ENCODE results near the gene ALS2CL. TPM values are rescaled to one million over a fixed set of nuclear protein-coding genes. Genes with fewer than 3 reads are reported as not detected.

ALS2CL gene
- total RNA-seq, 1 donor from 2014 or later = 37.0 TPM

GRCh38 chr3:46716461-46717441, 23.3 kb upstream of the ALS2CL start:
- ATAC-seq (ENCODE audit: poor library complexity) (no peak), DNase-seq (peak; percentile 18)
- intact Hi-C loops (cut with DNase I) = no loop called here

DNA sequence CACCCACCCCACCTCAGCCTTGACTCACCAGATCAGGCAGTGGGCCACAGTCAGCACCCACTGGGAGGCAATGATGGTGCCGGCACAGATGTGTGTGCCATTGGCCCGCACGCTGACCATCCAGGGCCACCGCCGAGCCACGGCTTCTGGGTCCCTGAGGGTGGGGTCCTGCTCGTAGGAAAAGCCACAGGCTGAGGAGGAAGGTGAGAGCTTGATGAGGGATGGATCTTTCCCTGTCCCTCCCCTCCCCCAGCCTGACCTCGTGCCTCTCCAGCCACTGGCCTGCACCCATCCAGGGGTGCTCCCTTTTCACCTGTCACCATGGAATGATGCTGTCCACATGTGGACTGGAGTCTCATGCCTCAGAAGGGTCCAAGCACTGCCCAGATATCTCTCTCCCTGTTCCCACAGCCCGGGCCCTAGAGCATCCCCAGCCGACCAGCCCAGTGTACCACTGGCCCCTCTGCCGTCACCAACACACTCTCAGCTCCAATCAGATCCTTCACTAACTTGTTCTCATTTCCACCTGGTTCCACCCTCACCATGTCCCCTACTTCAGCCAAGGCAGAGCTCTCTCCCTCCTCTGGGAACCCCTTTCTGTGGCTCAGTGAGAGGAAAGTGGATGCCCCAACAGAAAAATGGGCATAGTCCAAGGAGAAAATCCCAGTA, 22.2 kb upstream of the ALS2CL start:
- no peak for DNase-seq
- intact Hi-C loops (cut with DNase I) = no loop called here

GRCh38 chr3:46714728-46715506, 21.4 kb upstream of the ALS2CL start:
- intact Hi-C loops (cut with DNase I) = no loop called here
- ATAC-seq (ENCODE audit: poor library complexity) (no peak), DNase-seq (no peak)

More for the DNA sequence above, 22.2 kb upstream of the ALS2CL start:
- no peak for ATAC-seq (ENCODE audit: poor library complexity)

DNA sequence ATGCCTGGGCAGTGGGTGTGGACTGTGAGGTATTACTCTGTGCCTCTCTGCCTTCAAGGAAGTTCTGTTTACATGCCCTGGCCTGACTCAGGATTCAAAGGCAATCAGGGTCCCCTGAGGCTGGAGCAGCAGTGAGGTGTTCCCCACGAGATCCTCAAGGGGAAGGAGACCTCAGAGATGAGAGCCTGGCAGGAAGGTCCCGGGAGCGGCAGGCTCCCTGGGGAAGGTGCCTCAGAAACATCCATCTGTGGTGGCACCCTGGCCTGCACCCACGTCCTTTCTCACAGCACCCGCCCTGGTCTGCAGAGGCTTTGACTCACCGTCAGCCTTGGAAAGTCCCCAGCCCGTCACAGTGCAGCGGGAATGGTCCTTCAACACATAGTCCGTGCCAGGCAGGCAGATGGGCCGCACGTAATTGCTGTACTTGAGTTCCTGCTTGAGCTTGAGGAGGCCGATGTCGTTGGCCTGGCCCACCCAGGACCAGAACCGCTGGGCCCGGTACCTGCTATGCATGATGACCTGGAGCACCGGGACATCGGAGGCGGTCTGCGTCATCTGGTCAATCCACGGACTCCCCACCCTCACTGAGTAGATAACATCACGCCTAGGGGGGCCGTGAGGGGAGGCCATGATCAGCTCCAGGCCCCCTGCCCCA, 20.5 kb upstream of the ALS2CL start:
- intact Hi-C loops (cut with DNase I) = no loop called here
- DNase-seq (no peak), ATAC-seq (ENCODE audit: poor library complexity) (no peak)

DNA sequence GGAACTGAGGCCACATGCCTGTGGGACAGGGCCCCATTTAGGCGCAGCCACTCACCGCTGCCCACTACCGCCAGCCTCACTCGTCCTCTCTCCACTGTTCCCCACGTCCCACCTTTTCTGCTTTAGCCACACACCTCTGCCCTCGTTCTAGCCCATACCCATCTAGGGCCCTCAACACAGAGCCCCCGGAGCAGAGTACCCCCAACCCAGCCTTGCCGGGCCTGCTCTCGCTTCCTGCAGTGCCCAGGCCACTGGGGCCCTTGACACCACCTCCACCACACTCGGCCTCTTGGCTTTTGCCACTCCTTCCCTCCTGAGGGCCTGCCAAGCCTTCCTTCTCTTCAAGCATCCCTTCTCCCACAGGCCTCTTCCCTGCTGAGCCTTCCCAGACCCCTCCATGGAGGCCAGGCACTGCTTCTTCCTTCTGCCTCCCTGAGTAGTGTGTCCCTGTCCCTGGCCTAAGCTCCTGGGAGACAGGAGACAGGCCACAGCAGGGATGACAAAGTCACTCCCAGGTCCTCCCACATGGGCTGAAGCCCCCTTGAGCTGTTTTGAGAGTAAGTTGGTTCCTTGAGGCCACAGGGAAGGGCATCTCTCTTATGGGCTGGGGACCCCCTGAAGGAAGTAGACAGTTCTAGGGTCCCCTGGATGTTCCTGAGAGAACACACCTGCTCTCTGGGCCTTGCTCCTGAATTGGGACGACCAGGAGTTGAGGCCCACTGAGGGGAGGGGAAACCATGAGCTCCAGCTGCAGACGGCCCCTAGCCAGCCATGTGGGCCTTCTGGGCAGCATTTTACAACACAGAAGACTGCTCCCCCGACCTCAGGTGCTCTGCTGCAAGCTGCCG, 19.8 kb upstream of the ALS2CL start:
- DNase-seq = no peak
- intact Hi-C loops (cut with DNase I) = no loop called here
- no peak for ATAC-seq (ENCODE audit: poor library complexity)

DNA sequence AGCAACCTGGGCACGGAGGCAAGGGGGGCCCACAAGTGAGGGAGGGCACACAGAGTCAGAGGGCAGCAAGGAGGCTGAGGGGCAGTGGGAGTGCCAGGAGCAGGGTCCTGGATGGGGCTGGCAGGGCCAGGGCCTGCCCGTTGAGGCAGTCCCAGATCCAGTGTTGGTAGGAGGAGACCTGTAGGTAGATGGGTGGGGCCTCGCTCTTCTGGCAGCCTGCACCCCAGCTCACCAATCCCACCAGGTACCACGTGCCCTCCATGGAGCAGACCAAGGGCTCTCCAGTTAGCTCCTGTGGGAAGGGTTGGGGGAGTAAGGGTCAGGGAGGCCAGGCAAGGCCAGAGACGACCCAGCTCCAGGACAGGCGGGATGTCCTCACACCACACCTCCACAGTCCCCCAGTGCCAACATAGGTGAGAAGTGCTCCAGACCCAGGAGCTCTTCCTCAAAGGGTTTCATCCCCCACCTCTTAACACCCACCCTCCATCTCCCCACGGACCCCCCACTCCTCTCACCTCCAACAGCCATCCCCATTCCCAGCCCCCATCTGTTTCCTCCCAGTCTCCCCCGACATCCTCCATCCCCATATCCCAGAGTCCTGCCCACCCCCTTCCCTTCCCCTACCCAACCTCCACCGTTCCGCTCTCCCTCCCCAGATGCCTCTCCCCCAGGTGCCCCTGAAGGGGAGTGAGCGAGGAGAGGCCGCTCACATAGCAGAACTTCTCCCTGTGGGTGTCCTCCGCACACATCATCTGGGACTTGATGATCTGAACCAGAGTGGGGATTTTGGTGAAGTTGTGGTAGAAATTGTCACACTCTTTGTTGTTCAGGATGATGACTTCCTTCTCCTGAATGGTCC, 18.9 kb upstream of the ALS2CL start:
- intact Hi-C loops (cut with DNase I) = no loop called here
- DNase-seq (peak; percentile 16), ATAC-seq (ENCODE audit: poor library complexity) (no peak)

- ATAC-seq (ENCODE audit: poor library complexity) (no peak), DNase-seq (no peak)
- intact Hi-C loops (cut with DNase I) = no loop called here
Measured at GRCh38 chr3:46711760-46712159, 18.3 kb upstream of the ALS2CL start.

- intact Hi-C loops (cut with DNase I) = no loop called here
- ATAC-seq (ENCODE audit: poor library complexity) (no peak), DNase-seq (peak; percentile 34)
Measured at GRCh38 chr3:46711305-46711704, 17.8 kb upstream of the ALS2CL start.

DNA sequence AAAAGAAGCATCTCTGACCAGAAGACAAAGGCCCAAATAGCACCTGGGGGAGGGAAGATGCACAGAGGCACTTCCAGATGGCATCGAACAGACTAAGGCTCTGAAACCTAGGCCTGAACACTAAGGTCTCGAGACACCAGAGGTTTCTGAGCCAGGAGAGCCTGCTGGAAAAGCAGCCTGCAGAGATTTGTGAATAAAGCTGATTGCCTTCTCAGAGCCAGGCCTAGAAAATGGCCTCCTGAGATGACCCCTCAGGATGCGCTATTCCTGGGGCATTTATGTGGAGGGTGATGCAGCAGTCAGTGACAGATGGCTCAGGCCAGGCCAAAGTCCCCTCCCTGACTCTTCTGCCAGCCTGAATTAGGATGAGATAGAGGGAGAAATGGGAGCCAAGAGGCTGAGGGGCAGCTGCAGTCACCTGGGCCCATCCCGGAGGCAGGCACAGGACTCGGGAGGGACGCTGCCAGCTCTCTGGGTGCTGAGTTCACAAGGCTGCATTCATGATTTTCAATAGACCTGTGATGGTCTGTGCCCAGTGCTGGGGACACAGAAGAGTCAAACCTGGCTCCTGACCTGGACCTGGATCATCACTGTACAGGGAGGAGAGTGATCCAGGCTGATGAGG, 17.3 kb upstream of the ALS2CL start:
- no peak for ATAC-seq (ENCODE audit: poor library complexity)
- DNase-seq = no peak
- intact Hi-C loops (cut with DNase I) = no loop called here

GRCh38 chr3:46710229-46710628, 16.8 kb upstream of the ALS2CL start:
- DNase-seq (peak; percentile 12), ATAC-seq (ENCODE audit: poor library complexity) (no peak)
- intact Hi-C loops (cut with DNase I) = no loop called here

DNA sequence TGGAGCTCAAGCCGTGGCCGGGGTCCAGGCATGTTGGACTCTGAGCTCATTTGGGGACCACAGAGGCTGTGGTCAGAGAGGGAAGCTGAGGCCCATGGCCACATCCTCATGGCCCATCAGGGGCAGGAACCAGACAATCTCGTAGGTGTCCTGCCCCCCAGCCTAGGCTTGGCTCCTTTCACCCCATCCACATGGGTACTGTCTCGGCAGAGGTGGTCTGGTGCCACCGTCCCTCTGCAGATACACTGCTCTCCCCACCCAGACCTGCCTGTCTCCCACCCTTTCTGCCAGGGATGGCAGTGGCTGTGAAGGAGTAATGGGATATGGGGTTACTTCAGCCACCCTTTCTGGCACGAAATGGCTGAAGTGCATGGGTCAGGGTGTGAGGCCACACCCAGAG, 16.2 kb upstream of the ALS2CL start:
- no peak for ATAC-seq (ENCODE audit: poor library complexity)
- DNase-seq = no peak
- intact Hi-C loops (cut with DNase I) = loop anchor here (5.0 to 10.0 kb wide), 3 partner anchors 135 to 295 kb away; no protein-coding TSS in a partner anchor

- no peak for ATAC-seq (ENCODE audit: poor library complexity)
- intact Hi-C loops (cut with DNase I) = loop anchor here (5.0 to 10.0 kb wide), 3 partner anchors 136 to 296 kb away; no protein-coding TSS in a partner anchor
- DNase-seq = peak; percentile 17
Measured at GRCh38 chr3:46709157-46709654, 15.7 kb upstream of the ALS2CL start.

DNA sequence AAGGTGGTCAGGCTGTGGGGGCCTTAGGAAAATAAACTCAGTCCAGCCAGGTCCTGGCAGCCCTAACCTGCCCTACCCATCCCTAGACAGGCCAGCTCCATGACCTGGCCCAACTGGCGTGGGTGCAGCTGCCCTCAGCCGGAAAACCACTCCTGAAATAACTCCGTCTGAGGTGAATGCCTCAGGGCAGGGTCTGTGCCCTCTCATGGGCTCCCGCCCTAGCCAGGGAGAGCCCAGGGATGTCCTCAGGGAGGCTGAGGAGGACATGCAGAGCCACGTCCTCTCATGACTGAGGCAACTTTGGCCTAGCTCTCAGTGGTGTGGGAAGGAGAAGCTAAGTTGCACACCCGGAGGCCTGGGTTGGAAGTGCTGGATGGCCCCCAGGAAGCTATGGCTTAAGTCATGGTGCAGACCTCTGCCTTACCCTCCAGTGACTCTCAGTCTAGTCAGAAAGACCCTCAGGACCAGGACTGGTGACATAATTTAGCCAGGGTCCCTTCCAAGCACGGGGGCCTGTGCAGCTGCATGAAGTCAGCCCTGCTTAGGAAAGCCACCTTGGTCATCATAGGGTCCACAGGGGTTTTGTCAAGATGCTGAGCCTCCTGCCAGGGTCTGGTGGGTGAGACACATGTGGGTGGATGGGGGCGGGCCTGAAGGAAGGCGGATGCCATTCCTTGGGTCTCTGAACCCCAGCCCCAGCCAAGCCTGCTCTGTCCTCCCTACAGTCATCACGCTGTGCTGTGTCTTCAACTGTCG, 15.1 kb upstream of the ALS2CL start:
- peak; percentile 36 for DNase-seq
- intact Hi-C loops (cut with DNase I) = loop anchor here (5.0 to 10.0 kb wide), 3 partner anchors 136 to 296 kb away; no protein-coding TSS in a partner anchor
- ATAC-seq (ENCODE audit: poor library complexity) = no peak

DNA sequence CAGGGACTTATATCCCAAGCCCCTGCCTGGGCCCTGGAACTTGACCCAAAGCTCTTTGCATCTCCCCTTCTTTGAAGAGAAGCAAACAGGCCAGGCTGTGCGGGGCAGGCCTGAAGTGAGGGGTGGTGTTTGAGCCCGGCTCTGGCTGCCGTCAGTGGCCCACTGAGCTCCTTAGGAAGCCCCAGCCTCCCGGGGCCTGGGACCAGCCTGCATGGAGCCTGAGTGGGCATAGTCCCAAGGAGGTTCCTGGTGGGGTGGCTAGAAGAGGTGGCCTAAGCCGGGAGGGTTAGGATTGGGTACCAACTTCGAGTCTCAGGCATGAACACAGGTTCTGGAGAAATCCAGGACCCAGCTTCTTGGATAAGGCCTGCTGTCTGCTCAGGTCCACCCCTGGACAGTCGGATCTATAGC, 14.1 kb upstream of the ALS2CL start:
- intact Hi-C loops (cut with DNase I) = loop anchor here (5.0 to 10.0 kb wide), 3 partner anchors 137 to 297 kb away; no protein-coding TSS in a partner anchor
- DNase-seq = peak; percentile 29
- ATAC-seq (ENCODE audit: poor library complexity) = no peak

Measured in Right ventricle myocardium superior (tissue), 1 donor.